Peyer's patch (tissue), 4 donors: Measurements from ENCODE around the gene SMCO2. TPM values are rescaled to one million over a fixed set of nuclear protein-coding genes. Genes with fewer than 3 reads are reported as not detected.

Source experiments
- DNase-seq, 3 donors: peaks; one replicate each; pipeline ENCODE4 v3.0.0-alpha.2; 2017 to 2019
- H3K27ac ChIP-seq, 4 donors: fragments of 200-600 bp; sonication (generic); one replicate each; pipeline ENCODE4 v1.5.1; 2016 to 2019
- H3K27me3 ChIP-seq, 2 donors: fragments of 200-600 bp; sonication (generic); one replicate each; pipeline ENCODE4 v1.5.1; 2019
- H3K36me3 ChIP-seq, 3 donors: fragments of 200-600 bp; sonication (generic); one replicate each; pipeline ENCODE4 v1.5.1; 2016 to 2019
- H3K4me1 ChIP-seq, 4 donors: fragments of 200-600 bp; sonication (generic); one replicate each; pipeline ENCODE4 v1.5.1; 2016 to 2019
- H3K4me3 ChIP-seq, 4 donors: fragments of 200-600 bp; sonication (generic); 1 replicate in 3 of 4; 2 replicates in 1 of 4; pipeline ENCODE4 v1.5.1; 2016 to 2019; ENCODE audit warnings: mild to moderate bottlenecking in 1 of 4
- H3K9me3 ChIP-seq, 4 donors: fragments of 200-600 bp; sonication (generic); one replicate each; pipeline ENCODE4 v1.5.1; 2016 to 2019; ENCODE audit warnings: mild to moderate bottlenecking in 1 of 4
- CTCF ChIP-seq, 6 experiments: fragments of 450-650 bp in 4 of 6; fragments of 200-600 bp in 2 of 6; sonication (generic) in 1 of 6; IDR thresholded peaks; one replicate each; pipeline ENCODE4 v1.5.1; 2017 to 2019; ENCODE audit warnings: antibody characterized with exemption in 6 of 6, mild to moderate bottlenecking in 3 of 6, moderate library complexity in 1 of 6
- POLR2A ChIP-seq, 2 donors: fragments of 450-650 bp; IDR thresholded peaks; one replicate each; pipeline ENCODE4 v1.5.1; 2017; ENCODE audit warnings: antibody characterized with exemption in 2 of 2, mild to moderate bottlenecking in 2 of 2, moderate library complexity in 2 of 2
- total RNA-seq, 4 donors: library from RNA; depleted of rRNA; stranded (reverse); fragments of >200 nt; gene quantifications; one replicate each; pipeline ENCODE4 v1.1.0, GENCODE V29; 2016

Gene SMCO2
- total RNA-seq, 4 donors from 2014 or later = not detected

- DNase-seq = no peak
- Histone ChIP-seq H3K9me3 (no peaks in the 10 kb centered on the region), H3K27me3 (no peaks in the 10 kb centered on the region), H3K36me3 (no peaks in the 10 kb centered on the region), H3K27ac (no peak overlapping the region), H3K4me1 (no peaks in the 10 kb centered on the region), H3K4me3 (no peak overlapping the region)
- TF ChIP-seq POLR2A (IDR thresholded peaks at IDR 0.05) (no peak), CTCF (IDR thresholded peaks at IDR 0.05) (no peak)
Observed at GRCh38 chr12:27437839-27438238, 8.7 kb upstream of the SMCO2 start.

GRCh38 chr12:27447761-27448160 lies 1.2 kb downstream of the SMCO2 start:
- Histone ChIP-seq H3K36me3 (no peaks in the 10 kb centered on the region), H3K9me3 (no peaks in the 10 kb centered on the region), H3K27me3 (no peaks in the 10 kb centered on the region), H3K4me3 (no peak overlapping the region), H3K27ac (no peak overlapping the region), H3K4me1 (no peaks in the 10 kb centered on the region)
- TF ChIP-seq POLR2A (IDR thresholded peaks at IDR 0.05) (no peak), CTCF (IDR thresholded peaks at IDR 0.05) (no peak)
- no peak for DNase-seq

GRCh38 chr12:27449026-27449425 lies 2.5 kb downstream of the SMCO2 start:
- Histone ChIP-seq H3K4me1 (no peaks in the 10 kb centered on the region), H3K4me3 (no peak overlapping the region), H3K27me3 (no peaks in the 10 kb centered on the region), H3K36me3 (no peaks in the 10 kb centered on the region), H3K27ac (no peak overlapping the region), H3K9me3 (no peaks in the 10 kb centered on the region)
- DNase-seq = no peak
- TF ChIP-seq CTCF (IDR thresholded peaks at IDR 0.05) (no peak), POLR2A (IDR thresholded peaks at IDR 0.05) (no peak)

- Histone ChIP-seq H3K27ac (no peak overlapping the region), H3K27me3 (no peaks in the 10 kb centered on the region), H3K4me1 (no peaks in the 10 kb centered on the region), H3K9me3 (no peaks in the 10 kb centered on the region), H3K36me3 (no peaks in the 10 kb centered on the region), H3K4me3 (no peak overlapping the region)
- DNase-seq = no peak
- TF ChIP-seq CTCF (IDR thresholded peaks at IDR 0.05) = no peak
- TF ChIP-seq POLR2A (IDR thresholded peaks at IDR 0.05) = no peak
Observed at GRCh38 chr12:27449893-27450534, 3.5 kb downstream of the SMCO2 start.

- DNase-seq = no peak
- Histone ChIP-seq H3K9me3 (no peaks in the 10 kb centered on the region), H3K4me3 (no peak overlapping the region), H3K27ac (no peak overlapping the region), H3K27me3 (no peaks in the 10 kb centered on the region), H3K36me3 (no peaks in the 10 kb centered on the region), H3K4me1 (no peaks in the 10 kb centered on the region)
- TF ChIP-seq CTCF (IDR thresholded peaks at IDR 0.05) (no peak), POLR2A (IDR thresholded peaks at IDR 0.05) (no peak)
Observed at GRCh38 chr12:27451036-27451825, 4.7 kb downstream of the SMCO2 start.
